Measurements from ENCODE around the gene C1orf74.

The C1orf74 gene

DNA sequence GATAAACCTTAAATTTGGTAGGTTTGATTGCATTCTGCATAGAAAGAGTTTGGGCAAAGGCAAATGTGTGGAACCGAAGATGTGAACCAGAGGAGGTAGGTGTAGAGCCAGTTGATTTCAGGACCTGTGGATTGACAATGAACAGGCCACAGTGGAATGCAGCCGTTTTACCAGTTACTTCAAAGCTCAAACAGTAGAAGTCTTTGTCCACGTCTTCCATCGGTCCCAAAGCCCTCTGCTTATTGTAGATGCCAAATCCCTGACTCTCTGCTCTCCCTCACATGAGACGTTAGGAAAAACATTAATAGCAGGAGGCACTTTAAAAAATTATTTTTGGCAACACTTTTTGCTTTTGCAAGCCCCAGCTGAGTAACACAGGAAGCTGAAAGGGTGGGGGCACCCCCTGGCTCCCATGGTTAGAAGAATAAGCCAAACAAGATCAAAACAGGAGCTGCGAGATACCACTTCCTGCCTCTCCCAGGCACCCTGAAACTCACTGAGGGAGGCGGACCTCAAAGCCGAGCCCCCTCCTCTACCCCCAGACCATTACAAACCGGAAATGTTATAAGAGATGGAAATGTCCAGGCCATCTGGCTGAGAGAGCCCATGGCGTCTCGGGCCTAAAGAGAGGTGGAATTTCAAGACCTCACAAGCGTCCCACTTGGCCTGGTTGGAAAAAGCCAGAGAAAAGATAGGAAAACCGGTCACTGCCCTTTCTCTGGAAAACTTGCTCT lies 15.0 kb downstream of the C1orf74 start:
- Mint-ChIP-seq H3K4me1 (ENCODE audit: low read depth) (peaks cover 34% of the 10 kb centered on the region), H3K36me3 (ENCODE audit: low read depth) (peaks cover 17% of the 10 kb centered on the region), H3K9me3 (no peaks in the 10 kb centered on the region)

DNA sequence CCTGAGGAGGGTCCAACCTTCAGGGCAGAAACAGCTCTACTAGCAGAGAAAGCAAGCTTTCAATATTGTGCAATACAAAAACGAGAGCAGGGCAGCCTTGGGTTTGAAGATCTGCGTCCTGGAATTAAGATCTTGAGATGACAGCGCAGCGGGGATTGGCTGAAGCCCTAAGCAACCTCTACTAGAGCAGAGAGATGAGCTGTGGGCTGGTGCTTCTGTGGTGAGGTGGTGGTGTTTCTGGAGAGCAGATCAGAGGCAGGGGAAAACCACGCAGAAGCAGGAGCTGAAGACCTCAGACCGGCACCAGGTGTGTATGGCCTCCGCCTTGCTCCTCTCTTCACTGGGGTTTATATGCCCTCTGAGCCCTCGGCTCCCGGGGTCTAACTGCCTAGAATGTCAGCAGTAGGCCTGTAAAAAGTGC lies 16.0 kb downstream of the C1orf74 start:
- peaks cover 26% of the 10 kb centered on the region for H3K36me3 Mint-ChIP-seq (ENCODE audit: low read depth)
- H3K9me3 Mint-ChIP-seq = no peaks in the 10 kb centered on the region
- no peaks in the 10 kb centered on the region for H3K27me3 Mint-ChIP-seq (ENCODE audit: low read depth)
- no peak overlapping the region for H3K4me3 Mint-ChIP-seq
- H3K4me1 Mint-ChIP-seq (ENCODE audit: low read depth) = peaks cover 36% of the 10 kb centered on the region
- H3K27ac Mint-ChIP-seq = no peak overlapping the region

More for the DNA sequence above, 15.0 kb downstream of the C1orf74 start:
- no peaks in the 10 kb centered on the region for H3K27me3 Mint-ChIP-seq (ENCODE audit: low read depth)
- H3K4me3 Mint-ChIP-seq = no peak overlapping the region
- H3K27ac Mint-ChIP-seq = no peak overlapping the region

DNA sequence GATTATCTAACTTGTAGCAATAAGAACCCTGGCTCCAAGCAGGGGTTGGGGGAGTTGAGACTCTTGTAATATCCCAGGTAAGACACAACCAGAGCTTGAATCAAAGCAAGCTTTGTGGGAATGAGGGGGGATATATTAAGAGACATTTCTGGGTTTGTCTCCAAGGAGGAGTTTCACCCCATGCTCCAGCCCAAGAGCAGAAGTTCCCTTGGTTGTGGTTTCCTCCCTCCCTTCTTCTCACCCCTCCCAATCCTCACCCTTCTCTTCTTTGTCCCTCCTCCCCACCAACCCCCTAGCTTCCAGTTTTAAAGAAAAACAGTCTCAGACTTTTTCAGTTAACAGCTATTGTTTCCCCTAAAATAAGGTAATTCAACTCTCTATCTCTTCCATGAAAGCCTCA lies 16.7 kb downstream of the C1orf74 start:
- no peak overlapping the region for H3K27ac Mint-ChIP-seq

DNA sequence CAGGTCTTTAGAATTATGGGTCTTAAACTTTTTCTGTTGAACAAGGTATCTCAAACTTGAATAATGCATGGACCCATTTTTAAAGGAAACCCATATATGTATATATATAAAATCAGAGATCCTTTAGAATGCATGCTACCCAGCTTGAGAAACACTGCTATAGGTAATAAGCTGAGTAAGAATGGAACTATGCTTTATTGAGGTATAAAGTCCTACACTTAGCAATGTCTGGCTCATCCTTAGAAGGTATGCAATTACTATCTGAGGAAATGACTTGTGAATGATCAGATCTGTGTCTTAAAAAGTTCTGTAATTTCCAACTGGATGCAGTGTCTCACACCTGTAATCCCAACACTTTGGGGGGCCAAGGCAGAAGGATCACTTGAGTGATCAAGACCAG lies 17.3 kb downstream of the C1orf74 start:
- no peak overlapping the region for H3K4me3 Mint-ChIP-seq
- H3K27ac Mint-ChIP-seq = peak overlapping the region; percentile 18
- H3K4me1 Mint-ChIP-seq (ENCODE audit: low read depth) = peaks cover 49% of the 10 kb centered on the region
- H3K9me3 Mint-ChIP-seq = no peaks in the 10 kb centered on the region
- H3K36me3 Mint-ChIP-seq (ENCODE audit: low read depth) = peaks cover 39% of the 10 kb centered on the region
- H3K27me3 Mint-ChIP-seq (ENCODE audit: low read depth) = no peaks in the 10 kb centered on the region

More for the DNA sequence above, 16.7 kb downstream of the C1orf74 start:
- Mint-ChIP-seq H3K9me3 (no peaks in the 10 kb centered on the region), H3K4me3 (no peak overlapping the region), H3K27me3 (ENCODE audit: low read depth) (no peaks in the 10 kb centered on the region), H3K36me3 (ENCODE audit: low read depth) (peaks cover 33% of the 10 kb centered on the region), H3K4me1 (ENCODE audit: low read depth) (peaks cover 42% of the 10 kb centered on the region)

DNA sequence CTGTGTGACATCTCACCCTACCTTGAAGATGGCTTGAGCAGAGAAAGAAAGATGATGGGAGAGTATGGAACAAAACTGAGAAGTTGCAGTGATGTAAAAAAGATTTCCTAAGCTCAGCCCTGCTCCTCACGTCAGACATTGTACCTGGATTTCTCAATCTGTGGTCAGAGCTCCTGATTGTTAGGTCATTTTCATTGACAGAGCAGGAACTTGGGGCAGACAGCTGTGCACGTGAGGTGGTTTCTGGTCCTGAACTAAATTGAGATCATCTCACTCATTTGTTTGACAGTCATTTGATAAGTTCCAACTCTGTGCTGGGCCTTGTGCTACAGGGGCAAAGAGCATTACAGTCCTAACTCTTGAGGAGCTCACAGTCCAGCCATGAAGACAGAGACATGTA lies 18.3 kb downstream of the C1orf74 start:
- peak overlapping the region; percentile 79 for H3K27ac Mint-ChIP-seq
- no peak overlapping the region for H3K4me3 Mint-ChIP-seq
- no peaks in the 10 kb centered on the region for H3K27me3 Mint-ChIP-seq (ENCODE audit: low read depth)
- no peaks in the 10 kb centered on the region for H3K9me3 Mint-ChIP-seq
- H3K36me3 Mint-ChIP-seq (ENCODE audit: low read depth) = peaks cover 49% of the 10 kb centered on the region
- H3K4me1 Mint-ChIP-seq (ENCODE audit: low read depth) = peaks cover 59% of the 10 kb centered on the region

DNA sequence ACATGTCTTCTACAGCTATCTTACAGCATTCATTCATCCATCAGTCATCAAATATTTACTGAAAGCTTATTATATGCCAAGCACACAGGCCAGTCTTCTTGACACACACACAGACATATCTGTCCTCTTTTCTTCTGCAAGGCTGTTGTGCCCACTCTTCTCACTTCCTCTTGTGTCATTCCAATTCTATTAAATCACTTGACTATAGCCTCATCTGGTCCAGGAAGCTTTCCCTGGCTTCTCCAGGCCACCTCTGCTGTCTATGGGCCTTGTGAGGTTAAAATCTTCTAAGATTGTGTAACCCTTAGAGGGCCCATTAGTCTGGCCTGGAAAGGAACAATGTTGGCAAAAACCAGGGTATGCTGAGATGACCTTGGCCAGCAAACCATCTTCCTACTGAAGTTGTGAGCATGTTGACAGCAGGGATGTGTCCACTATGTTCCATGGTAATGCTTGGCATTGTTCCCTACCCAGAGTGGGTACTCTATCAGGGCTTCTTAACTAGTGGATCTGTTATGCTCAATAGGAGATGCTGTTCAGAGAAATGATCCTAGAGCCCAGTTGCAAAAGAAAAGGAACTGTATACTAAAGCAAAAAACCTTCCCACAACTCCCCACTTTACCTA lies 23.2 kb downstream of the C1orf74 start:
- H3K36me3 Mint-ChIP-seq (ENCODE audit: low read depth) = peaks cover 89% of the 10 kb centered on the region
- peaks cover 62% of the 10 kb centered on the region for H3K4me1 Mint-ChIP-seq (ENCODE audit: low read depth)
- H3K9me3 Mint-ChIP-seq = no peaks in the 10 kb centered on the region
- H3K27me3 Mint-ChIP-seq (ENCODE audit: low read depth) = no peaks in the 10 kb centered on the region
- peak overlapping the region; percentile 71 for H3K27ac Mint-ChIP-seq
- H3K4me3 Mint-ChIP-seq = peak overlapping the region; percentile 64

DNA sequence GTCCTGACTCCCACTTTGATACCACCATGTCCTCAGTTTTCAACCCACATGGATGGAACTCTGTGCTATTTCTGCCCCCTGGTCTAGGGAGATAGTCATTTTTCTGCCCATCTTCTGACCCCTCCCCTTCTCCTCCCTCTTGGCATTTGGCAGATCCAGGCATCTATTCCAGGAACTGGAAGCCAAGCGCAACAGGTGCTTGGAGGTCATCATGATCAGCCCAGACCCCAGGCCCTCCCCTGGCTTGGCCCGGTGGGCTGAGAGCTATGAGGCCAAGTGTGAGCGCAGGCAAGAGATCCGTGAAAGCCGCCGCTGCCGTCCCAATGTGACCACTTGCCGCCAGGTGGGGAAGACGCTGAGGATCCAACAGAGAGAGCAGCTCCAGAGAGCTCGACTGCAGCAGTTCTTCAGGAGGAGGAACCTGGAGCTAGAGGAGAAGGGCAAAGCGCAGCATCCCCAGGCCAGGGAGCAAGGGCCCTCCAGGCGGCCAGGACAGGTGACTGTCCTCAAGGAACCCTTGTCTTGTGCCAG lies 24.5 kb downstream of the C1orf74 start:
- no peak overlapping the region for H3K27ac Mint-ChIP-seq
- H3K4me1 Mint-ChIP-seq (ENCODE audit: low read depth) = peaks cover 67% of the 10 kb centered on the region
- peak overlapping the region; percentile 57 for H3K4me3 Mint-ChIP-seq
- no peaks in the 10 kb centered on the region for H3K9me3 Mint-ChIP-seq
- no peaks in the 10 kb centered on the region for H3K27me3 Mint-ChIP-seq (ENCODE audit: low read depth)
- H3K36me3 Mint-ChIP-seq (ENCODE audit: low read depth) = peaks cover 88% of the 10 kb centered on the region

DNA sequence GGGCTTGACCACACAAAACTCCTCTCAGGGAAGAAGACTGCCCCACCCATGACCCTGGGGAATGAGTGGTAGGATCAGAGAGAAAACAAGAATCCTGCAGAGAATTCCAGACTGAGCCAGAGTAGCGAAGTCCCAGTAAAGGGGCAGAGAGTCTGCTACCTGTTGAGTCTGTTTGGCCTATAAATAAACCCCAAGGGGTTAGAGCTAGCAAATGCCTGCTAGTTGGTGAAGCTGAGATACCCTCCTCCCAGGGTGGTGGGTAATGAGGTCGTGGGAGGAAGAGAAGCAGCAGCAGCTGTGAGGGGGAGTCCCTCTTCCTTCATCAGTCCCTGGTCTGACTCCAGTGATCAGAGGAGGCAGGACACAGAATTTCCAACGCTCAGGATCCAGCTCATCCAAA lies 26.0 kb downstream of the C1orf74 start:
- Mint-ChIP-seq H3K9me3 (no peaks in the 10 kb centered on the region), H3K36me3 (ENCODE audit: low read depth) (peaks cover 78% of the 10 kb centered on the region), H3K4me1 (ENCODE audit: low read depth) (peaks cover 68% of the 10 kb centered on the region), H3K27ac (peak overlapping the region; percentile 68), H3K27me3 (ENCODE audit: low read depth) (no peaks in the 10 kb centered on the region), H3K4me3 (peak overlapping the region; percentile 97)

DNA sequence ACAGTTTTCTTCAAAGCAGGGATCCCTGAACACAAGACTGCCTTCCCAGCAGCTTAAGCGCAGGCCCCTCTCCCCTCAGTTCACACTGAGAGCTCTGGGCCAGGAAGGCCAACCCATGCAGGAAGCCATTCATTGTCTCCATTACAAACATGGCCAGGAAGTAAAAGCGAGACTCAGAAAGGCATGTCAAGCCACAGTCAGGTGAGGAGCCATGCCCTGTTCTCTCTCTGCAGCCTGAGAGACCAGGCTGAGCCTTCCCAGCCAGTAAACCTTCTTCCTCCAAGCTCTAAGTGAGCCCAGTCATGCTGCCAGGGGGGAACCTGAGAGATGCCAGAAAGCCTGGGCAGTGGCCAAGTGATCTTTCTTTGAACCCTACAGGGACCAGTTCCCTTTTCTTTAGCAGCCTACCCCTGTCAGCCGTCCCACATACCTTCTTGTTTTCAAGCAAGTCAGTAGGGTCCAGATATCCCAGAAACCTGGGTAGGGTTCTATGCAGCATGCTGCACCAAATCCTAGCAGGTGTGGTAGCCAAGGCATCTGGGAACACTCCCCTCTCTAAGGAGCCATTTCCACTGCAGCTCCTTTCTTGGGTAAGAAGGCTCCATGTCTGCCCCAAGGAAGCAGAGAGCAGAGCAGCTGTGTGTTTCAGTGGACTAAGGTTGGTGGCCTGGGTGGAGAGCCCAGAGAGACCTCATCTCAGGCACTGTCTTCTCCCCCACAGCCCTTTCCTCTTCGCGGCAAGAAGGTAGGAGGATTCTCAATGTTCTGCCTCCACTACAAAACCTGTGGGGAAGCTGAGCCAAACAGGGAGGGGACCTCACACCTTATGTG lies 27.5 kb downstream of the C1orf74 start:
- peaks cover 66% of the 10 kb centered on the region for H3K4me1 Mint-ChIP-seq (ENCODE audit: low read depth)
- no peaks in the 10 kb centered on the region for H3K9me3 Mint-ChIP-seq
- peak overlapping the region; percentile 97 for H3K27ac Mint-ChIP-seq
- H3K27me3 Mint-ChIP-seq (ENCODE audit: low read depth) = no peaks in the 10 kb centered on the region
- peaks cover 67% of the 10 kb centered on the region for H3K36me3 Mint-ChIP-seq (ENCODE audit: low read depth)
- H3K4me3 Mint-ChIP-seq = peak overlapping the region; percentile 97

DNA sequence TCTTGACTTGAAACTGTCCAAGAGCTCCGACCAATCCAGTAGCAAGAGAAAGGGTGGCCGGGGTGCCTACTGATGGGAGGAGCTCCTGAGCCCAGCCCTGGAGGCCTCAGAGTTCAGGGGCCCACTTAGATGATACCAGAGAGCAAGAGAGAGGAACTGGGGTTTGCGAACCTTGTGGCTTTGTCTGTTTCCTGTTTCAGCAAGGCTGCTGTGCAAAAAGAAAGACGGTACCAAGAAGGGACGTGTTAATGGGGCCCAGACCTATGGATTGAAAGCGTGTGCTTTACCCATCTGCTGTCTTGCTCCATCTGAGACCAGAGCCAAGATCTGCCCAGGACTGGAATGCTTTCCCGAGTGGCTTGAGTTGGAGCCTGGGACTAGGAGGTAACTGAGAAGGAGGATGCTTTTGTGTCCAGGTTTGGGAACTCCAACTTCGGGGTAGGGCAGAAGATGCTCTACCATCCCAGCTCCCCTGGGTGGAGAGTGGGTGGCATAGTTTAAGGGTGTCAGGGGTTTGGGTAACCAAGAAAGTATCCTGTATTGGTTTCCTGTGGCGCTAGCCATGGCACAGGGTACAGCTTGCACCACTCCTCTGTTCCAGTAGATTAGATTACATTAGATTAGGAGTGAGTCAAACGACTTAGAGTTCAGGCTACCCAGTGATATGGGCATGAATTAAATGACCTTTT lies 28.3 kb downstream of the C1orf74 start, which contains the start of gene TRAF3IP3:
TSS of gene TRAF3IP3 (plus strand) at position 128 of the 689 bp plus-strand sequence. CDS start 3,987 bp downstream, outside the sequence.
- Mint-ChIP-seq H3K36me3 (ENCODE audit: low read depth) (peaks cover 59% of the 10 kb centered on the region), H3K27ac (peak within 1 kb of the TSS; percentile 97), H3K4me1 (ENCODE audit: low read depth) (peaks cover 66% of the 10 kb centered on the region), H3K4me3 (peak within 1 kb of the TSS; percentile 97), H3K27me3 (ENCODE audit: low read depth) (no peaks in the 10 kb centered on the region), H3K9me3 (no peaks in the 10 kb centered on the region)

DNA sequence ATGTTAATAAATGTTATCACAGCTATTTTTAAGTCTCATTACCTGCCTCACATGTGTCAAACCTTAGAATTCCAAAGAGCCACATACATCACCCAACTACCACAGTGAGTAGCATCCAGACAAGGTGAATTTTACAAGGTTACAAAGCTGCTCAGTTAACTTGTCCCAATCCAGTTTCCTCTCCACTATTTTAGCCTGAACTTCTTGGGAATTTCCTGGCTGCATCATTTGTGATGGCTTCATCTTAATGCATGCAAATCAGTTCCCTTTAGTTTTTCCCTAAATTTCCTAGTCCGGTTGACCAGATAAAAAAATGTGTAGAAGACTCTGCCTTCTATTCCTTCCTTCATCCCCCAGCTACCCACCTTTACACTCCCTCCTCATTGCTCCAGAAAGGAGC lies 29.1 kb downstream of the C1orf74 start:
- peaks cover 52% of the 10 kb centered on the region for H3K36me3 Mint-ChIP-seq (ENCODE audit: low read depth)
- H3K4me1 Mint-ChIP-seq (ENCODE audit: low read depth) = peaks cover 68% of the 10 kb centered on the region
- H3K27me3 Mint-ChIP-seq (ENCODE audit: low read depth) = no peaks in the 10 kb centered on the region
- H3K27ac Mint-ChIP-seq = peak overlapping the region; percentile 97
- no peaks in the 10 kb centered on the region for H3K9me3 Mint-ChIP-seq
- peak overlapping the region; percentile 97 for H3K4me3 Mint-ChIP-seq

DNA sequence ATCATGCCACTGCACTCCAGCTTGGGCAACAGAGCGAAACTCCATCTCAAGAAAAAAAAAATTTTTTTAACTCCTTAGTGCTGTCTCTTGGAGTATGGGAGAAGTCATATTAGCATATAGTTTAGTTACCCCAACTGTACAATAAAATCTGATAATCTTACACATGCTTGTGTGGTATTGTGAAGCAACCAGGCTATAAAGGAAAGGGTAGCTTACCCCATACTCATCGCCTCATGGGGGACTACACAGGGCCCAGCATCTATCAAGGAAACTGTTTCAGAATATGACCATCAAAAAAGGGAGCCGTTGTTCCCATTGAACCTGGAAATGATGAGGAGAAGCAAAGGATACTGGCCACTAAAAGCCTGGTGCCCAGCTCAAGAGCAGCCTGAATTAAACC lies 31.5 kb downstream of the C1orf74 start:
- Mint-ChIP-seq H3K27ac (peak overlapping the region; percentile 100), H3K4me3 (no peak overlapping the region), H3K36me3 (ENCODE audit: low read depth) (peaks cover 30% of the 10 kb centered on the region), H3K27me3 (ENCODE audit: low read depth) (no peaks in the 10 kb centered on the region), H3K4me1 (ENCODE audit: low read depth) (peaks cover 64% of the 10 kb centered on the region), H3K9me3 (no peaks in the 10 kb centered on the region)

DNA sequence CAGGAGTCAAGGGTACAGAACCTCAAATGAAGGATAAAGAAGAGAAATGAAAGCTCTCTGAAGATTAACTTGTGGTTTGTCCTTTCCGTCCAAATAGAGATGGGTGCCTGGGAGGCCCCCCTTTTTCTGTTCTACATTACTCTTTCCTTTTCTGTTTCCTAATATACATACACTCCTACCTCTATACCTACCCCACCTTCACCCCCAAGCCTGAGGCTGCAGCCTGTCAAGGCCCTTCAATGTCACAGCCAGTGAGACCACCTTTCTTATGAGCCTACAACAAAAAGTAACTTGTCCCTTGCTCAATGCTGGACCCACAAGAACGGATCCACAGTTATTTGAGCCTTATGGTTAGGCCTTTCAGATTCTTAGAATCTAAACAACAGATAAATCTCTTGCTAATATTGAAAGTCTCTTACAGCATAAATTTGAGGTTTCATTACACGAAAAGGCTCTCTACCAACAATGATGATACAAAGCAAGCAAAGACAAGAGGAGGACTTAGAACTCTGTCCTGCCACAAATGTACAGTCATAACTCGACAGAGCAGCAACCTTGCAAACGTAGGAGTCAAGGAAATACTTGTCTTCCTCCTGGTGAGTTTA lies 32.6 kb downstream of the C1orf74 start:
- Mint-ChIP-seq H3K4me1 (ENCODE audit: low read depth) (peaks cover 74% of the 10 kb centered on the region), H3K4me3 (peak overlapping the region; percentile 80), H3K36me3 (ENCODE audit: low read depth) (peaks cover 18% of the 10 kb centered on the region), H3K27ac (peak overlapping the region; percentile 100), H3K9me3 (no peaks in the 10 kb centered on the region), H3K27me3 (ENCODE audit: low read depth) (no peaks in the 10 kb centered on the region)

All from T-helper 1 cell treated with Interleukin-12 subunit alpha and Interleukin-12 subunit beta and Interleukin-4 antibody, amounts not matched to agents 30 μg/mL and 1 μg/mL, for 36 hours (primary cell).